Measurements from ENCODE around the gene SAMD10.

GRCh38 chr20:63947638-63948456 is 31.6 kb downstream of the SAMD10 start:
- TF ChIP-seq CTCF (IDR thresholded peaks at IDR 0.05; ENCODE audit: low read depth, low read length, missing input control) (no peak), RAD21 (IDR thresholded peaks at IDR 0.05) (no peak), REST (IDR thresholded peaks at IDR 0.05) (no peak), RXRA (IDR thresholded peaks at IDR 0.05) (no peak), ATF3 (IDR thresholded peaks at IDR 0.05) (no peak), GABPA (IDR thresholded peaks at IDR 0.05 in 1 of 2, conservative IDR thresholded peaks at IDR 0.05 in 1 of 2) (no peak), JUND (IDR thresholded peaks at IDR 0.05) (no peak), EGR1 (IDR thresholded peaks at IDR 0.05; ENCODE audit: low read depth in 2 of 2) (no peak)
